HEK293 (cell line): ENCODE data around the gene COBL.

Source experiments
- CTCF ChIP-seq: fragments of 450-650 bp; formaldehyde crosslinking; IDR thresholded peaks from 2 replicates; pipeline ENCODE4 v1.5.1; 2016; ENCODE audit warnings: missing biosample characterization, missing genetic modification characterization
- MEIS1 ChIP-seq: sonication (generic); formaldehyde crosslinking; IDR thresholded peaks from 2 replicates; pipeline ENCODE4 v1.8.1; 2022; ENCODE audit warnings: missing genetic modification reagents, mild to moderate bottlenecking, borderline replicate concordance
- TCF7L2 ChIP-seq: IDR thresholded peaks from 2 replicates; pipeline ENCODE4 v1.6.1; 2011; ENCODE audit warnings: low read depth, mild to moderate bottlenecking, inconsistent platforms, low read length, moderate library complexity, borderline replicate concordance
- ZBTB11 ChIP-seq: fragments of 450-650 bp; formaldehyde crosslinking; conservative IDR thresholded peaks from 2 replicates; pipeline ENCODE4 v1.5.1; 2016; ENCODE audit warnings: low read depth, missing biosample characterization, missing genetic modification characterization

- TF ChIP-seq MEIS1 (no peak), TCF7L2 (no peak), CTCF (tag by site-specific recombination) (no peak), ZBTB11 (no peak)
Measured at GRCh38 chr7:51328351-51328801, 11.8 kb upstream of the COBL start.
